IMR-90 (cell line): ENCODE measurements around the gene MYO7B.

Source experiments
- BHLHE40 ChIP-seq: fragments of 150-350 bp; IDR thresholded peaks from 2 replicates; pipeline ENCODE4 v1.6.1; 2016; ENCODE audit warnings: mild to moderate bottlenecking, low read depth, low read length
- CEBPB ChIP-seq: IDR thresholded peaks from 2 replicates; pipeline ENCODE4 v1.6.1; 2012; ENCODE audit warnings: low read depth, low read length, improper control_type of control experiment
- MXI1 ChIP-seq: IDR thresholded peaks from 2 replicates; pipeline ENCODE4 v1.6.1; 2012; ENCODE audit warnings: low read depth, mild to moderate bottlenecking, low read length, moderate library complexity, borderline replicate concordance
- NFE2L2 ChIP-seq: fragments of 150-350 bp; IDR thresholded peaks from 2 replicates; pipeline ENCODE4 v1.6.1; 2016; ENCODE audit warnings: low read depth, mild to moderate bottlenecking, low read length
- POLR2A ChIP-seq: IDR thresholded peaks from 2 replicates; pipeline ENCODE4 v1.6.1; 2012; ENCODE audit warnings: mild to moderate bottlenecking, low read depth, low read length
- RAD21 ChIP-seq: IDR thresholded peaks from 2 replicates; pipeline ENCODE4 v1.6.1; 2012; ENCODE audit warnings: low read length, improper control_type of control experiment
- RCOR1 ChIP-seq: IDR thresholded peaks from 2 replicates; pipeline ENCODE4 v1.6.1; 2012; ENCODE audit warnings: mild to moderate bottlenecking, low read length, improper control_type of control experiment; ENCODE audit not compliant: insufficient replicate concordance
- RFX5 ChIP-seq: IDR thresholded peaks from 2 replicates; pipeline ENCODE4 v1.8.0; 2012; ENCODE audit warnings: low read depth, mild to moderate bottlenecking, low read length, moderate library complexity
- TF ChIP-seq, protein P1 (sequence below): conservative IDR thresholded peaks from 2 replicates; pipeline ENCODE4 v1.5.1; 2012; ENCODE audit warnings: mild to moderate bottlenecking, low read depth, low read length, improper control_type of control experiment

DNA sequence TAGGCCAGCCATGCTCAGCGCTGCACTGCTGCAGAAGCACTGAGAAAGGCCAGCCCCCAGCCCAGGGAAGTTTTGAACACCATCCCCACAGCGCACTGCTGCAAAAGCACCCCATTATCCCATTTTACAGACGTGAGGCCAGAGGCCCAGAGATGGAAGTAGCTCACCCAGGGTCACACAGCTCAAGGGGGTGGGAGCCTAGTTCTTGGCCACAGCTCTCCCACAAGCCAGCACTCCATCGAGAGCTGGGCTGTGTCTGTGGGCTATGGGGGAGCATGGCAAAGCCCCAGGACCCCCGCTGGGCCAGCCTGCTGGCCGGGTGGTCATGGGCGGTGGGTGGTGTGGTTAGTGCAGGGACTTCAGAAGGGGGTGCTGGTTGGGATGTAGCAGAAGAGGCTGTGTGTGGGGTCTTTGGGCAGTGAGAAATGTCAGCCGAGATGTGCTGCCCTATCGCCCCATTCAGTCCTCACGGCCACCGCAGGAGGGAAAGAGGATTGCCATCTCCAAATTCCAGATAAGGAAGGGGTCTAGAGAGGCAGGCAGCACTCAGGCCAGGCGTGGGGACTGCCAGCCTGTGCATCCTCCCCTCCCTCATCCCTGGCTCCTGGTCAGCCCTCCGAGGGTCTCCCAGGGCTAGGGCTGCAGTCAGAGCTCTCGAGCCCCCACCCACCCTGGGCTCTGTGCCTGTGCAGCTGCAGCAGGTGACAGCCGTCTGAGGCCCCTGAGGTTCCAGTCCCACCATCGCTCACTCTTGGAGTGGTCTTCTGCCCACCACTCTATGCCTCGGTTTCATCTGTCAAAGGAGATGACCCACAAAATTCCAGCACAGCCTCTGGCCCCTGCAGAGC is 93.5 kb downstream of the MYO7B start:
- TF ChIP-seq, protein P1, sequence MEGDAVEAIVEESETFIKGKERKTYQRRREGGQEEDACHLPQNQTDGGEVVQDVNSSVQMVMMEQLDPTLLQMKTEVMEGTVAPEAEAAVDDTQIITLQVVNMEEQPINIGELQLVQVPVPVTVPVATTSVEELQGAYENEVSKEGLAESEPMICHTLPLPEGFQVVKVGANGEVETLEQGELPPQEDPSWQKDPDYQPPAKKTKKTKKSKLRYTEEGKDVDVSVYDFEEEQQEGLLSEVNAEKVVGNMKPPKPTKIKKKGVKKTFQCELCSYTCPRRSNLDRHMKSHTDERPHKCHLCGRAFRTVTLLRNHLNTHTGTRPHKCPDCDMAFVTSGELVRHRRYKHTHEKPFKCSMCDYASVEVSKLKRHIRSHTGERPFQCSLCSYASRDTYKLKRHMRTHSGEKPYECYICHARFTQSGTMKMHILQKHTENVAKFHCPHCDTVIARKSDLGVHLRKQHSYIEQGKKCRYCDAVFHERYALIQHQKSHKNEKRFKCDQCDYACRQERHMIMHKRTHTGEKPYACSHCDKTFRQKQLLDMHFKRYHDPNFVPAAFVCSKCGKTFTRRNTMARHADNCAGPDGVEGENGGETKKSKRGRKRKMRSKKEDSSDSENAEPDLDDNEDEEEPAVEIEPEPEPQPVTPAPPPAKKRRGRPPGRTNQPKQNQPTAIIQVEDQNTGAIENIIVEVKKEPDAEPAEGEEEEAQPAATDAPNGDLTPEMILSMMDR: no peak
- no peak for TF ChIP-seq RFX5
- no peak for TF ChIP-seq MXI1
- no peak for TF ChIP-seq RAD21
- no peak for TF ChIP-seq CEBPB
- no peak for TF ChIP-seq BHLHE40
- TF ChIP-seq NFE2L2: no peak
- TF ChIP-seq POLR2A: no peak
- TF ChIP-seq RCOR1: no peak
